Measurements from ENCODE around the gene INTS3. TPM values are rescaled to one million over a fixed set of nuclear protein-coding genes. Genes with fewer than 3 reads are reported as not detected.

Gene INTS3
- total and polyA plus RNA-seq, 9 of the 15 experiments (the other 6 are each of a cell fraction or from before 2014, with no cell fraction given), result 6.3 to 24.1 (median 14.3) TPM

DNA sequence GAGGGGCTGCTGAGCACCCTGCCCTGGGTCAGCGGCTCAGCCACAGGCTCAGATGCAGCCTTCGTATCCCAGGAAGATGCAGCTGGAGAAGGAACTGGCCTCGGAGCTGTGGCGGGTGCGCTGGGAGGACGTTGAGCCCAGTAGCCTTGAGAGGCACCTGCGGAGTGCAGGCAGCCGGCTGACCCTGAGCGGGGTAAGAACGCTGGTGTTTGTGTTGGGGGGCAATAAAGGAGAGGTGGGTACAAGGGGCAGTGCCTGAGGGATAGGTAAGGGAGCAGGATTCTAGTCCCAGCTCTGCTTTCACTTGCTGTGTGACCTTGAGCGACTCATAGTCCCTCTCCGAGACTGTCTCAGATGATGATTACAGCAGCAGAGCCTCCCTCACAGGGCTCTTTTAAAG is 43.0 kb upstream of the INTS3 start (continued):
- no peak for TF ChIP-seq STAG1 (CRISPR knock-in tag; IDR thresholded peaks at IDR 0.05; ENCODE audit: borderline replicate concordance)
- no peak for TF ChIP-seq HDAC2 (IDR thresholded peaks at IDR 0.05)

DNA sequence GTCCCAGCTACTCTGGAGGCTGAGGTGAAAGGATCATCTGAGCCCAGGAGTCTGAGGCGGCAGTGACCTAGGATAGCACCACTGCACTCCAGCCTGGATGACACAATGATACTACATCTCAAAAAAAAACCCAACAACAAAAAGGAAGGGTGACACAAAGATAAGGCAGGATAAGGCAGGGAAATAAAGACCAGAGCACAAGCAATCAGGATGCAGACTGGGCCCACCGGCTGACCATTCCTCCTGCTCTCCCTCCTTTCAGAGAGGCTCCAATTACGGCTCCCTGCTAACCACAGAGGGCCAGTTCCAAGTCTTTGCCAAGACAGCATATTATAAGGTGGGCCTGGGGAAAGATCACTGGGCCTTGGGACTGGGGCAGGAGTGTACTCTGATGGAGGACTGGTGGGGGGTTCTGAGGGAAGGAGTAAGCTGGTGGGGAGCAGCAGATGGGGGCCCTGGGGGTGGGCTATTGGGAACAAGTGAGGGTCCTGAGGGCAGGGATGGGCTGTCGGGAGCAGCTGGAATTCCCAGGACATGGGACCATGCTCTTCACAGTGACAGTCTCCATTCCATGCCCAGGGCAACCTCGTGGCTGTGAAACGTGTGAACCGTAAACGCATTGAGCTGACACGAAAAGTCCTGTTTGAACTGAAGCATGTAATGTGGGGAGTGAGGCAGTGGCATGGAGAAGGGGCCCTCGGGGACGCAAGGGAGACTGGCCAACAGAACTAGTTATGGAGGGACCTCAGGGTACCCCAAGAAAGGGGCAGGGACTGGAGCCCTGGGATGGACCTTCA is 42.1 kb upstream of the INTS3 start:
- Histone ChIP-seq H3K9me3 (replicated peaks; ENCODE audit: control insufficient read depth, insufficient read depth, low read depth, low read length) (no peaks in the 10 kb centered on the region), H3K4me1 (replicated peaks in 1 of 2; ENCODE audit: control insufficient read depth in 2 of 2, insufficient read depth in 2 of 2, low read length in 2 of 2) (peaks cover 3 to 23% of the 10 kb centered on the region in 2 experiments; a peak in 4 of 5 replicates), H3K27ac (ENCODE audit: extremely low read depth, low read depth, low read length) (no peak overlapping the region), H3K9me1 (ENCODE audit: control insufficient read depth, insufficient read depth, low read length) (peaks cover 3% of the 10 kb centered on the region), H3K4me3 (no peak overlapping the region), H3K9ac (ENCODE audit: insufficient read depth in 1 of 2, low read depth in 2 of 2, low read length in 2 of 2) (no peak overlapping the region), H4K20me1 (replicated peaks; ENCODE audit: control insufficient read depth, insufficient read depth, low read length) (no peaks in the 10 kb centered on the region), H3K79me2 (ENCODE audit: control insufficient read depth, insufficient read depth, low read length) (no peaks in the 10 kb centered on the region), H3K27me3 (ENCODE audit: control insufficient read depth in 2 of 2, insufficient read depth in 2 of 2, low read length in 2 of 2) (peaks cover 9 to 31% of the 10 kb centered on the region in 2 experiments; a peak in 4 of 5 replicates), H3K4me2 (ENCODE audit: insufficient read depth, low read length) (no peak overlapping the region), H3K36me3 (ENCODE audit: control insufficient read depth, insufficient read depth, low read length) (no peaks in the 10 kb centered on the region), H2AFZ (ENCODE audit: low read depth, low read length) (no peak overlapping the region)
- ATAC-seq (no peak), DNase-seq (ENCODE audit: extremely low read depth in 1 of 4, low spot score in 3 of 4) (no peak), FAIRE-seq (no peak)
- ChIA-PET POLR2A (interaction anchor here (1.9 kb wide), 1 partner anchor 12 kb away, joined by 6 read pairs; no protein-coding TSS in a partner anchor), CTCF (ENCODE audit: low intra/inter-chr PET ratio) (interaction anchor here (0.7 kb wide), 1 partner anchor 64 kb away, joined by 3 read pairs; no protein-coding TSS in a partner anchor)
- BruUV-seq (replicated peaks), result no TSS peak
- intact Hi-C loops (cut with micrococcal nuclease), result no loop called here
- in situ Hi-C loops (cut with MboI), result no loop called here
- WGBS (ENCODE audit: insufficient coverage, low coverage, missing lambda C conversion rate), result 12% methylated on average over 11 of the region's 11 CpGs
- TF ChIP-seq CBX8 (IDR thresholded peaks at IDR 0.05; ENCODE audit: borderline replicate concordance, extremely low read depth, low read depth, low read length, poor library complexity, severe bottlenecking), result no peak
- no peak for TF ChIP-seq PYGO2 (tag; IDR thresholded peaks at IDR 0.05)

Measured in K562 (cell line).